WTC11 (cell line): ENCODE measurements around the gene BRI3. TPM values are rescaled to one million over a fixed set of nuclear protein-coding genes. Genes with fewer than 3 reads are reported as not detected.

Experiments
- ATAC-seq: fragments of 200-7000 bp; cut with Tn5 transposase; 2 replicates; pipeline ENCODE4 v1.10.0; 2021; ENCODE audit warnings: mild to moderate bottlenecking, moderate library complexity
- CTCF ChIA-PET: fragments of 300-600 bp; sonication (Branson Sonifier 250); formaldehyde crosslinking; loops from one replicate; lab custom pipeline; 2021; ENCODE audit warnings: antibody characterized with exemption; lab: Charles Lee
- POLR2A ChIA-PET: fragments of 350-600 bp; sonication (Branson Sonifier 250); formaldehyde crosslinking; loops from one replicate; lab custom pipeline; 2021; ENCODE audit warnings: antibody characterized with exemption; lab: Charles Lee
- DNase-seq: peaks from one replicate; pipeline ENCODE4 v3.0.0; 2021; ENCODE audit warnings: low spot score
- H3K27ac Mint-ChIP-seq: 2 replicates; pipeline ENCODE4 v1.8.0; 2021; ENCODE audit warnings: mixed read lengths
- H3K27me3 Mint-ChIP-seq: 2 replicates; pipeline ENCODE4 v1.8.0; 2021; ENCODE audit warnings: low read depth, mild to moderate bottlenecking, moderate library complexity, mixed read lengths
- H3K36me3 Mint-ChIP-seq: 2 replicates; pipeline ENCODE4 v1.8.0; 2021; ENCODE audit warnings: mixed read lengths
- H3K4me1 Mint-ChIP-seq: 2 replicates; pipeline ENCODE4 v1.8.0; 2022; ENCODE audit warnings: mixed read lengths
- H3K4me3 Mint-ChIP-seq: 2 replicates; pipeline ENCODE4 v1.8.0; 2021; ENCODE audit warnings: mild to moderate bottlenecking, moderate library complexity, mixed read lengths
- H3K9me3 Mint-ChIP-seq: 2 replicates; pipeline ENCODE4 v1.8.0; 2021; ENCODE audit warnings: mixed read lengths
- ELF4 ChIP-seq: sonication (generic); formaldehyde crosslinking; IDR thresholded peaks from 2 replicates; pipeline ENCODE4 v1.8.1; 2022; ENCODE audit warnings: low read depth, mild to moderate bottlenecking, moderate library complexity, missing genetic modification reagents
- ETV6 ChIP-seq: sonication (generic); formaldehyde crosslinking; IDR thresholded peaks from 2 replicates; pipeline ENCODE4 v1.8.1; 2022; ENCODE audit warnings: mild to moderate bottlenecking, missing genetic modification reagents
- MYBL2 ChIP-seq: sonication (generic); formaldehyde crosslinking; IDR thresholded peaks from 2 replicates; pipeline ENCODE4 v1.8.1; 2023; ENCODE audit warnings: mild to moderate bottlenecking, moderate library complexity, missing genetic modification reagents
- PRRX2 ChIP-seq: fragments of 250-450 bp; sonication (Bioruptor Pico); IDR thresholded peaks from 2 replicates; pipeline ENCODE4 v1.8.0; 2021; ENCODE audit warnings: mild to moderate bottlenecking
- RELA ChIP-seq: sonication (generic); formaldehyde crosslinking; IDR thresholded peaks from 2 replicates; pipeline ENCODE4 v1.8.1; 2022; ENCODE audit warnings: missing genetic modification reagents, mild to moderate bottlenecking, borderline replicate concordance
- SP1 ChIP-seq: sonication (generic); formaldehyde crosslinking; conservative IDR thresholded peaks from 2 replicates; pipeline ENCODE4 v1.8.1; 2022; ENCODE audit warnings: missing genetic modification reagents
- ZNF219 ChIP-seq: sonication (generic); formaldehyde crosslinking; IDR thresholded peaks from 2 replicates; pipeline ENCODE4 v1.8.0; 2023; ENCODE audit warnings: missing genetic modification reagents, mild to moderate bottlenecking, borderline replicate concordance
- ZNF423 ChIP-seq: fragments of 250-450 bp; sonication (Bioruptor Pico); IDR thresholded peaks from 2 replicates; pipeline ENCODE4 v2.1.2; 2022; ENCODE audit warnings: mild to moderate bottlenecking, moderate library complexity
- total RNA-seq: library from RNA; stranded (reverse); gene quantifications from 3 replicates; pipeline ENCODE4 v1.2.3, GENCODE V29; 2021
- TF ChIP-seq, protein P1 (sequence below): sonication (generic); formaldehyde crosslinking; IDR thresholded peaks from 2 replicates; pipeline ENCODE4 v1.8.0; 2023; ENCODE audit warnings: mild to moderate bottlenecking, missing genetic modification reagents
- TF ChIP-seq, protein P2 (sequence below): sonication (generic); formaldehyde crosslinking; IDR thresholded peaks from 2 replicates; pipeline ENCODE4 v1.8.1; 2023; ENCODE audit warnings: mild to moderate bottlenecking, missing genetic modification reagents, moderate library complexity
- TF ChIP-seq, protein P3 (sequence below): fragments of 250-450 bp; sonication (Bioruptor Pico); conservative IDR thresholded peaks from 2 replicates; pipeline ENCODE4 v1.9.0; 2021; ENCODE audit warnings: mild to moderate bottlenecking
- TF ChIP-seq, protein P4 (sequence below): sonication (generic); formaldehyde crosslinking; IDR thresholded peaks from 2 replicates; pipeline ENCODE4 v1.8.0; 2022; ENCODE audit warnings: mild to moderate bottlenecking, missing genetic modification reagents

The BRI3 gene
- total RNA-seq, 1 experiment from 2014 or later, result 112 TPM

DNA sequence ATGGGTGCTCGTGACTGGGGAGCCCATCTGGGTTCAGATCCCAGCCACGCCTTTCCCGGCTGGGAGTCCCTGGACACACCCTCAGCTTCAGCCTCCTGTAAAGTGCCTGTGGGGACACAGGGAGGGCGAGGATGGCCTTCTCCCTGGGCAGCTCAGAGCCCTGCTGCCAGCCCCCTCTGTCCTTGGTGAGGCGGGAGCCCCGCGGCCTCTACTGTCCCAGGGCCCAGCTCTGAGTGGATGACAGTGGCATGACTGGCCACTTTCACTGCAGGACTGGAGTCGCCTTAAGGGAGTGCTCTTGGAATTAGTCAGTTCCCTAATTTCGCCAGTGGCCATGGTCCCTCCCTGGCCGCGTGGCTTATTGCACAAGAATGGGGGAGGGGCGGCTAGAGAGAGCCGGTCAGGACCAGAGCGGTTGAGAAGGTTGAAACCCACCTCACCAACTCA, 4.6 kb downstream of the BRI3 start:
- Mint-ChIP-seq H3K4me3 (no peak overlapping the region), H3K9me3 (no peaks in the 10 kb centered on the region), H3K27me3 (no peaks in the 10 kb centered on the region), H3K27ac (peak overlapping the region; percentile 57; the same call in 1 of the 2 replicates), H3K36me3 (peaks cover 7% of the 10 kb centered on the region; the same call in 1 of the 2 replicates), H3K4me1 (peaks cover 40% of the 10 kb centered on the region)
- ChIA-PET CTCF (interaction anchor here (1.0 kb wide), 1 partner anchor 37 kb away, joined by 3 read pairs; no protein-coding TSS in a partner anchor), POLR2A (no interaction called here)
- DNase-seq (no peak), ATAC-seq (no peak)
- TF ChIP-seq MYBL2 (CRISPR knock-in tag), result no peak
- TF ChIP-seq ETV6 (CRISPR knock-in tag), result no peak
- TF ChIP-seq, protein P1, sequence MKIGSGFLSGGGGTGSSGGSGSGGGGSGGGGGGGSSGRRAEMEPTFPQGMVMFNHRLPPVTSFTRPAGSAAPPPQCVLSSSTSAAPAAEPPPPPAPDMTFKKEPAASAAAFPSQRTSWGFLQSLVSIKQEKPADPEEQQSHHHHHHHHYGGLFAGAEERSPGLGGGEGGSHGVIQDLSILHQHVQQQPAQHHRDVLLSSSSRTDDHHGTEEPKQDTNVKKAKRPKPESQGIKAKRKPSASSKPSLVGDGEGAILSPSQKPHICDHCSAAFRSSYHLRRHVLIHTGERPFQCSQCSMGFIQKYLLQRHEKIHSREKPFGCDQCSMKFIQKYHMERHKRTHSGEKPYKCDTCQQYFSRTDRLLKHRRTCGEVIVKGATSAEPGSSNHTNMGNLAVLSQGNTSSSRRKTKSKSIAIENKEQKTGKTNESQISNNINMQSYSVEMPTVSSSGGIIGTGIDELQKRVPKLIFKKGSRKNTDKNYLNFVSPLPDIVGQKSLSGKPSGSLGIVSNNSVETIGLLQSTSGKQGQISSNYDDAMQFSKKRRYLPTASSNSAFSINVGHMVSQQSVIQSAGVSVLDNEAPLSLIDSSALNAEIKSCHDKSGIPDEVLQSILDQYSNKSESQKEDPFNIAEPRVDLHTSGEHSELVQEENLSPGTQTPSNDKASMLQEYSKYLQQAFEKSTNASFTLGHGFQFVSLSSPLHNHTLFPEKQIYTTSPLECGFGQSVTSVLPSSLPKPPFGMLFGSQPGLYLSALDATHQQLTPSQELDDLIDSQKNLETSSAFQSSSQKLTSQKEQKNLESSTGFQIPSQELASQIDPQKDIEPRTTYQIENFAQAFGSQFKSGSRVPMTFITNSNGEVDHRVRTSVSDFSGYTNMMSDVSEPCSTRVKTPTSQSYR (CRISPR knock-in tag), result 0 out of 2 replicates have a peak, but pooled peaks have one; percentile 18

DNA sequence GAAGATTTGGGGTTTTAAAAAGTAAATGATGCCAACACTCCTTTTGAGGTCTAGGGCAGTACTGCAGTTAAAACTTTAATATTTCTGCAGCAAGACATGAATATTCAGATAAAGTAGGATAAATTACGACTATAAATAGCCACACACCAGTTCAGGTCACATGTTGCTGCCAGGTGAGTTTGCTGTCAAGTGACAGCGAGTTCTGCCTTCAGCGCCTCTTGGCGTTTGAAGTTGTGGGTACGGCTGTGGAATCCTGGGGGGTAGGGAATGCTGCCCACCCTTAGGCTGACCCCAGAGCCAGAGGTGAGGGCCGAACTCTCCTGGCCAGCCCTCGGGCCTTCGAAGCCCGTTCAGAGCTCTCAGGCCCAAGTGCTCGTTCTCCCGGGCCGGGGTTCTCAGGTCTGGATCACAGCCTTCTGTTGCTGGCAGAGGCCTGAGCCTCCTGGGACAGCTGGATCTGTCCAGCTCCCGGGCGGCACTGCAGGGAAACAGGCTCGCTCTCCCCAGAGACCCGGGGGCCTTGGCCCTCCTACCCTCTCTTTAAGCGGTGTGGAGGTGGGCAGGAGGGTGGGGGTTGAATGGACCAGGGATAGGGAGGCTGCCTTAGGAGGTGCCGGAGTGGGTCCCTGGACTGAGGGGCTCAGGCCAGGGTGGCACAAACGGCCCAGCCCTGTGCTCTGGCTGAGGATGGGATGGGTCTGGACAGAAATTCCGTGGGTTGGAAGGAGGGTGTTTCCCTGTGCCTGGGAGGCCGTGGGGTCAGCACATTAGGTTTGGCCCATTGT, 5.4 kb downstream of the BRI3 start:
- ChIA-PET CTCF (interaction anchor here (0.6 to 1.7 kb wide), 4 partner anchors 36 to 545 kb away, joined by 3 to 9 read pairs (median 6); partner anchors contain the start of gene BAIAP2L1), POLR2A (interaction anchor here (1.6 kb wide), 1 partner anchor 114 kb away, joined by 4 read pairs; the partner anchor contains the start of gene BAIAP2L1)
- Mint-ChIP-seq H3K27me3 (no peaks in the 10 kb centered on the region), H3K4me1 (peaks cover 41% of the 10 kb centered on the region)
- TF ChIP-seq, protein P2, sequence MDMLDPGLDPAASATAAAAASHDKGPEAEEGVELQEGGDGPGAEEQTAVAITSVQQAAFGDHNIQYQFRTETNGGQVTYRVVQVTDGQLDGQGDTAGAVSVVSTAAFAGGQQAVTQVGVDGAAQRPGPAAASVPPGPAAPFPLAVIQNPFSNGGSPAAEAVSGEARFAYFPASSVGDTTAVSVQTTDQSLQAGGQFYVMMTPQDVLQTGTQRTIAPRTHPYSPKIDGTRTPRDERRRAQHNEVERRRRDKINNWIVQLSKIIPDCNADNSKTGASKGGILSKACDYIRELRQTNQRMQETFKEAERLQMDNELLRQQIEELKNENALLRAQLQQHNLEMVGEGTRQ, result peak; percentile 16; the same call in 1 of the 2 replicates
- no peak for TF ChIP-seq ZNF219 (CRISPR knock-in tag)
- TF ChIP-seq, protein P3, sequence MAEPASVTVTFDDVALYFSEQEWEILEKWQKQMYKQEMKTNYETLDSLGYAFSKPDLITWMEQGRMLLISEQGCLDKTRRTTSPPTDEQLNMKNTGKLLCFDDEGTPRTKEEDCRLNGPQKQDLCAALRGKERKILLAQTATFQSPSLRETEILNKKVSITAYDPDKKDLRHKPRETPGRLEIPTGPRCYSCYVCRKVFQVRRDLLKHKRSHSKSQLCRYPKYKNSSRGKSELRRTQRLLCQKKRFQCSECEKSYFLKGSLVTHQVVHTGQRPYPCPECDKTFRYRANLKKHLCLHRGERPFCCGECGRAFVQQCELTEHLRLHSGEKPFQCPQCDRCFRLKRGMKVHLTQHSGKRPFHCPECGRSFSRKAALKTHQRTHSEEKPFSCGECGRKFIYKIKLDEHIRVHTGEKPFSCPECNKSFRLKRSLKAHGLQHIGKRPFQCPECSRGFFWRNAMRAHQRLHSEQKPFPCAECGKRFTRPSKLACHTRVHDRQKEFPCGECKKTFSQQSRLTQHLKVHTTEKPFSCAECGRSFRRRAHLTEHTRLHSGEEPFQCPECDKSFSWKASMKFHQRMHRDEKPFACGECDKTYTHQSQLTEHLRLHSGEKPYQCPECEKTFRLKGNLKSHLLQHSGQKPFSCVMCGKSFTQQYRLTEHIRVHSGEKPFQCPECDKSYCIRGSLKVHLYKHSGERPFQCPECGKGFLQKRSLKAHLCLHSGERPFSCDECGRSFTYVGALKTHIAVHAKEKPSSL (CRISPR knock-in tag), result no peak
- TF ChIP-seq, all 79 proteins: peak for 1
- no peak for DNase-seq
- Mint-ChIP-seq H3K36me3 (peaks cover 11% of the 10 kb centered on the region; the same call in 1 of the 2 replicates), H3K4me3 (no peak overlapping the region), H3K9me3 (no peaks in the 10 kb centered on the region), H3K27ac (peak overlapping the region; percentile 57; the same call in 1 of the 2 replicates)
- ATAC-seq, result no peak; the same call in none of the 2 replicates

DNA sequence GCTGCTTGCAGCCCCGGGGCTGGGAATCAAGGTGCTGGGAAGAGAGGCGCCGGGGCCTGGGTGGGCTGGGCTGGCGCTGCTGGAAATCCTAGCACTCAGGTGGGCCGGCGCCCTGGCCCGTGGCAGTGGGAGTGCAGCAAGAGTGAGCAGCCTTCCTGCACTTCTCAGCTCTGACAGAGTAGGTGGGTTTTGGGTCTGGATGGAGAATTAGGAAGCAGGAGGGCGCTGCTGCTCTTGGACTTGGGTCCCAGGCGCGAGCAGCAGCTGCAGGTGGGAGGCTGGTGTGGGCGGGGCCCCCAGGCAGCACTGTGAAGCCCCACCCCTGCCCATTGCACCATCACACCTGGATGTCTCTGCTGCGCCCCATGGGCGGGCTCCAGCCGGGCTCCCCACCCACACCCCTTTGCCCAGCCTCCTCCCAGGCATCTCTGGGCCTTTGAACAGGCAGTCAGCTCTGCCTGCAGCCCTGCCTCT, 6.0 kb downstream of the BRI3 start:
- Mint-ChIP-seq H3K36me3 (peaks cover 14% of the 10 kb centered on the region), H3K27me3 (no peaks in the 10 kb centered on the region), H3K4me1 (peaks cover 38% of the 10 kb centered on the region), H3K4me3 (no peak overlapping the region), H3K27ac (no peak overlapping the region), H3K9me3 (no peaks in the 10 kb centered on the region)
- ChIA-PET POLR2A (interaction anchor here (1.6 kb wide), 1 partner anchor 114 kb away, joined by 4 read pairs; the partner anchor contains the start of gene BAIAP2L1), CTCF (interaction anchor here (0.7 to 1.7 kb wide), 10 partner anchors 20 to 544 kb away, joined by 3 to 9 read pairs (median 4); partner anchors contain the start of gene BAIAP2L1)
- ATAC-seq, result peak; percentile 71
- peak; percentile 66 for DNase-seq
- TF ChIP-seq PRRX2 (no peak), ELF4 (CRISPR knock-in tag) (no peak), RELA (CRISPR knock-in tag) (no peak), SP1 (0 out of 2 replicates have a peak, but pooled peaks have one; percentile 36), ZNF423 (peak; percentile 54; the same call in 1 of the 2 replicates)
- TF ChIP-seq, protein P4, sequence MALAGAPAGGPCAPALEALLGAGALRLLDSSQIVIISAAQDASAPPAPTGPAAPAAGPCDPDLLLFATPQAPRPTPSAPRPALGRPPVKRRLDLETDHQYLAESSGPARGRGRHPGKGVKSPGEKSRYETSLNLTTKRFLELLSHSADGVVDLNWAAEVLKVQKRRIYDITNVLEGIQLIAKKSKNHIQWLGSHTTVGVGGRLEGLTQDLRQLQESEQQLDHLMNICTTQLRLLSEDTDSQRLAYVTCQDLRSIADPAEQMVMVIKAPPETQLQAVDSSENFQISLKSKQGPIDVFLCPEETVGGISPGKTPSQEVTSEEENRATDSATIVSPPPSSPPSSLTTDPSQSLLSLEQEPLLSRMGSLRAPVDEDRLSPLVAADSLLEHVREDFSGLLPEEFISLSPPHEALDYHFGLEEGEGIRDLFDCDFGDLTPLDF (CRISPR knock-in tag), result no peak
